GM23338 (cell line): Measurements from ENCODE around the gene QRFPR.

ENCODE experiments used
- CREB1 ChIP-seq: fragments of 250-450 bp; sonication (Bioruptor Pico); IDR thresholded peaks from 2 replicates; pipeline ENCODE4 v1.5.0; 2020; ENCODE audit warnings: low read depth, mild to moderate bottlenecking, moderate library complexity
- EZH2 ChIP-seq: fragments of 200-600 bp; sonication (generic); IDR thresholded peaks from one replicate; pipeline ENCODE4 v1.8.0; 2017; ENCODE audit warnings: antibody characterized with exemption, mild to moderate bottlenecking, low read depth; ENCODE audit not compliant: unreplicated experiment
- EZH2phosphoT487 ChIP-seq: fragments of 200-600 bp; sonication (generic); IDR thresholded peaks from one replicate; pipeline ENCODE4 v1.8.1; 2018; ENCODE audit warnings: antibody characterized with exemption; ENCODE audit not compliant: unreplicated experiment
- JUNB ChIP-seq: IDR thresholded peaks from one replicate; pipeline ENCODE4 v1.6.1; 2016; ENCODE audit warnings: antibody characterized with exemption; ENCODE audit not compliant: unreplicated experiment
- NANOG ChIP-seq: IDR thresholded peaks from 2 replicates; pipeline ENCODE4 v1.6.1; 2016; ENCODE audit warnings: antibody characterized with exemption, borderline replicate concordance
- POLR2AphosphoS5 ChIP-seq: IDR thresholded peaks from 2 replicates; pipeline ENCODE4 v1.6.1; 2016; ENCODE audit warnings: antibody characterized with exemption, low read depth
- REST ChIP-seq: IDR thresholded peaks from one replicate; pipeline ENCODE4 v1.6.1; 2018; ENCODE audit warnings: antibody characterized with exemption; ENCODE audit not compliant: unreplicated experiment
- STAT1 ChIP-seq: IDR thresholded peaks from one replicate; pipeline ENCODE4 v1.6.1; 2016; ENCODE audit warnings: antibody characterized with exemption; ENCODE audit not compliant: unreplicated experiment
- ZNF114 ChIP-seq: fragments of 250-450 bp; sonication (Bioruptor Pico); IDR thresholded peaks from 2 replicates; pipeline ENCODE4 v1.5.0; 2020; ENCODE audit warnings: mild to moderate bottlenecking, moderate library complexity
- ZNF331 ChIP-seq: fragments of 250-450 bp; sonication (Bioruptor Pico); IDR thresholded peaks from 2 replicates; pipeline ENCODE4 v1.5.0; 2020; ENCODE audit warnings: low read depth, mild to moderate bottlenecking, moderate library complexity
- ZNF462 ChIP-seq: fragments of 250-450 bp; sonication (Bioruptor Pico); IDR thresholded peaks from 2 replicates; pipeline ENCODE4 v1.5.0; 2020; ENCODE audit warnings: mild to moderate bottlenecking, moderate library complexity
- TF ChIP-seq, protein P1 (sequence below), 2 experiments: fragments of 200-600 bp in 1 of 2; sonication (generic) in 1 of 2; conservative IDR thresholded peaks; 2 replicates each; pipeline versions ENCODE4 v1.5.1 to v1.6.1; 2016 to 2017; ENCODE audit warnings: antibody characterized with exemption in 2 of 2, low read depth in 2 of 2, mild to moderate bottlenecking in 2 of 2, moderate library complexity in 1 of 2
- TF ChIP-seq, protein P2 (sequence below): IDR thresholded peaks from 2 replicates; pipeline ENCODE4 v1.6.1; 2016; ENCODE audit warnings: antibody characterized with exemption

DNA sequence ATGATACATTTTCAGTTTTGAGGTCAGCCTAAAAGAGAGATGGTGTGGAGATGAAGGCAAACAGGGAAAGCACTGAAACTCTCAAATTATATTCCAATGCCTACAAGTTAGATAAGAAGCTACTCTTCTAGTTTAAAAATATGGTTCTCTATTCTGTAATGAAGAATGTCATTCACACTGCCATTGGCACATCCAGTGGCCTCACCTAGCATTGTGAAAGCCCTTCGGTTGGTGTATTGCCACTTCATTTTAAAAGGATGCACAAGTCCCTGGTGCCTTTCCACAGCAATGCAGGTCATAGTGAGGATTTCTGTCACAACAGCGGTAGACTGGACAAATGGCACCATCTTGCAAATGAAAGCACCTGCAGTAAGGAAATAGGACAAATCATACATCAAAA, 40.6 kb downstream of the QRFPR start:
- no peak for TF ChIP-seq POLR2AphosphoS5
- TF ChIP-seq, protein P1, sequence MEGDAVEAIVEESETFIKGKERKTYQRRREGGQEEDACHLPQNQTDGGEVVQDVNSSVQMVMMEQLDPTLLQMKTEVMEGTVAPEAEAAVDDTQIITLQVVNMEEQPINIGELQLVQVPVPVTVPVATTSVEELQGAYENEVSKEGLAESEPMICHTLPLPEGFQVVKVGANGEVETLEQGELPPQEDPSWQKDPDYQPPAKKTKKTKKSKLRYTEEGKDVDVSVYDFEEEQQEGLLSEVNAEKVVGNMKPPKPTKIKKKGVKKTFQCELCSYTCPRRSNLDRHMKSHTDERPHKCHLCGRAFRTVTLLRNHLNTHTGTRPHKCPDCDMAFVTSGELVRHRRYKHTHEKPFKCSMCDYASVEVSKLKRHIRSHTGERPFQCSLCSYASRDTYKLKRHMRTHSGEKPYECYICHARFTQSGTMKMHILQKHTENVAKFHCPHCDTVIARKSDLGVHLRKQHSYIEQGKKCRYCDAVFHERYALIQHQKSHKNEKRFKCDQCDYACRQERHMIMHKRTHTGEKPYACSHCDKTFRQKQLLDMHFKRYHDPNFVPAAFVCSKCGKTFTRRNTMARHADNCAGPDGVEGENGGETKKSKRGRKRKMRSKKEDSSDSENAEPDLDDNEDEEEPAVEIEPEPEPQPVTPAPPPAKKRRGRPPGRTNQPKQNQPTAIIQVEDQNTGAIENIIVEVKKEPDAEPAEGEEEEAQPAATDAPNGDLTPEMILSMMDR (conservative IDR thresholded peaks at IDR 0.05; ENCODE audit: low read depth in 2 of 2), result no peak
- TF ChIP-seq EZH2, result no peak
- TF ChIP-seq REST, result no peak
- no peak for TF ChIP-seq ZNF331 (CRISPR knock-in tag)
- no peak for TF ChIP-seq CREB1 (CRISPR knock-in tag)
- TF ChIP-seq JUNB, result no peak
- no peak for TF ChIP-seq STAT1
- TF ChIP-seq NANOG, result no peak
- no peak for TF ChIP-seq ZNF462
- no peak for TF ChIP-seq EZH2phosphoT487
- no peak for TF ChIP-seq ZNF114
- TF ChIP-seq, protein P2, sequence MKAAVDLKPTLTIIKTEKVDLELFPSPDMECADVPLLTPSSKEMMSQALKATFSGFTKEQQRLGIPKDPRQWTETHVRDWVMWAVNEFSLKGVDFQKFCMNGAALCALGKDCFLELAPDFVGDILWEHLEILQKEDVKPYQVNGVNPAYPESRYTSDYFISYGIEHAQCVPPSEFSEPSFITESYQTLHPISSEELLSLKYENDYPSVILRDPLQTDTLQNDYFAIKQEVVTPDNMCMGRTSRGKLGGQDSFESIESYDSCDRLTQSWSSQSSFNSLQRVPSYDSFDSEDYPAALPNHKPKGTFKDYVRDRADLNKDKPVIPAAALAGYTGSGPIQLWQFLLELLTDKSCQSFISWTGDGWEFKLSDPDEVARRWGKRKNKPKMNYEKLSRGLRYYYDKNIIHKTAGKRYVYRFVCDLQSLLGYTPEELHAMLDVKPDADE, result no peak
